HCT116 (cell line): ENCODE data around the gene PRSS27. TPM values are rescaled to one million over a fixed set of nuclear protein-coding genes. Genes with fewer than 3 reads are reported as not detected.

Experiments
- ATAC-seq: fragments of 200-7000 bp; cut with Tn5 transposase; 2 replicates; pipeline ENCODE4 v1.9.1; 2020; ENCODE audit warnings: mild to moderate bottlenecking, moderate library complexity
- BruUV-seq: library from RNA; stranded (reverse); fragments of 400-500 nt; replicated peaks from 2 replicates; lab custom pipeline; 2021; lab: Mats Ljungman, UMichigan
- CTCF ChIA-PET: fragments of 300-600 bp; sonication (Branson Sonifier 250); formaldehyde crosslinking; loops from one replicate; lab custom pipeline; 2021; ENCODE audit warnings: antibody characterized with exemption; lab: Charles Lee
- POLR2A ChIA-PET: fragments of 300-600, 350-600 bp; sonication (Branson Sonifier 250); formaldehyde crosslinking; loops from one replicate; lab custom pipeline; 2021; ENCODE audit warnings: antibody characterized with exemption; lab: Charles Lee
- RAD21 ChIA-PET, 2 experiments: fragments of 300-600 bp; sonication (Branson Sonifier 250); formaldehyde crosslinking; loops; one replicate each; lab custom pipeline; 2023; ENCODE audit warnings: low total read pairs in 2 of 2; ENCODE audit not compliant: uncharacterized antibody in 2 of 2, unreplicated experiment in 2 of 2, low non-redundant PET in 1 of 2; lab: Charles Lee
- DNase-seq: peaks from one replicate; pipeline ENCODE4 v3.0.0-alpha.2; 2010; ENCODE audit warnings: low read depth, low spot score
- H2AFZ ChIP-seq: fragments of 200-600 bp; shearing (Covaris generic), sonication (generic); 2 replicates; pipeline ENCODE4 v1.6.1; 2017; ENCODE audit warnings: low read depth, mixed run types, mixed read lengths, antibody characterized with exemption, low read length; ENCODE audit not compliant: poor library complexity, severe bottlenecking
- H3K27ac ChIP-seq: 2 replicates; pipeline ENCODE4 v1.5.1; 2012; ENCODE audit warnings: low read depth, low read length
- H3K27me3 ChIP-seq: fragments of 200-600 bp; sonication (generic); 2 replicates; pipeline ENCODE4 v1.6.1; 2016; ENCODE audit warnings: mixed run types, low read length, mixed read lengths; ENCODE audit not compliant: insufficient read depth
- H3K36me3 ChIP-seq, 2 experiments: fragments of 200-500 bp in 1 of 2; fragments of 200-600 bp in 1 of 2; sonication (Bioruptor generic) in 1 of 2; sonication (generic) in 1 of 2; 2 replicates each; pipeline versions ENCODE4 v1.5.1 to v1.6.1; 2014 to 2016; ENCODE audit warnings: low read length in 2 of 2, inconsistent platforms in 1 of 2, mixed read lengths in 1 of 2, mixed run types in 1 of 2; ENCODE audit not compliant: insufficient read depth in 2 of 2, control insufficient read depth in 1 of 2
- H3K4me1 ChIP-seq, 2 experiments: fragments of 200-600 bp in 1 of 2; sonication (generic) in 1 of 2; 2 replicates each; pipeline versions ENCODE4 v1.5.1 to v1.6.1; 2012 to 2017; ENCODE audit warnings: low read length in 2 of 2, inconsistent platforms in 1 of 2, mild to moderate bottlenecking in 1 of 2, mixed read lengths in 1 of 2, mixed run types in 1 of 2, moderate library complexity in 1 of 2; ENCODE audit not compliant: insufficient read depth in 2 of 2, control insufficient read depth in 1 of 2
- H3K4me2 ChIP-seq: fragments of 200-600 bp; sonication (generic); 2 replicates; pipeline ENCODE4 v1.6.1; 2017; ENCODE audit warnings: mixed run types, low read length, mixed read lengths
- H3K4me3 ChIP-seq, 2 experiments: fragments of 200-600 bp in 1 of 2; sonication (generic) in 1 of 2; replicated peaks in 1 of 2; 2 replicates each; pipeline ENCODE4 v1.5.1; 2011 to 2016; ENCODE audit warnings: low read length in 2 of 2, control low read depth in 1 of 2, low read depth in 1 of 2, mild to moderate bottlenecking in 1 of 2, mixed read lengths in 1 of 2, mixed run types in 1 of 2
- H3K79me2 ChIP-seq: fragments of 200-600 bp; sonication (generic); 2 replicates; pipeline ENCODE4 v1.6.1; 2017; ENCODE audit warnings: mild to moderate bottlenecking, mixed run types, low read length, moderate library complexity, mixed read lengths; ENCODE audit not compliant: insufficient read depth
- H3K9ac ChIP-seq: fragments of 200-600 bp; sonication (generic); 2 replicates; pipeline ENCODE4 v1.6.1; 2016; ENCODE audit warnings: low read length, mixed read lengths
- H3K9me2 ChIP-seq: fragments of 200-600 bp; sonication (generic), shearing (Covaris generic); 2 replicates; pipeline ENCODE4 v1.6.1; 2017; ENCODE audit warnings: mixed run types, mild to moderate bottlenecking, moderate library complexity; ENCODE audit not compliant: insufficient read depth
- H3K9me3 ChIP-seq, 2 experiments: fragments of 200-500 bp in 1 of 2; fragments of 200-600 bp in 1 of 2; sonication (Bioruptor generic) in 1 of 2; sonication (generic) in 1 of 2; 2 replicates each; pipeline ENCODE4 v1.6.1; 2014 to 2017; ENCODE audit warnings: low read length in 2 of 2, mixed read lengths in 2 of 2, inconsistent platforms in 1 of 2, low read depth in 1 of 2, mild to moderate bottlenecking in 1 of 2, mixed run types in 1 of 2, moderate library complexity in 1 of 2; ENCODE audit not compliant: control insufficient read depth in 1 of 2, insufficient read depth in 1 of 2
- H4K20me1 ChIP-seq: fragments of 200-600 bp; sonication (generic), shearing (Covaris generic); 2 replicates; pipeline ENCODE4 v1.6.1; 2017; ENCODE audit warnings: mixed run types, mild to moderate bottlenecking, moderate library complexity; ENCODE audit not compliant: insufficient read depth
- CBX3 ChIP-seq: IDR thresholded peaks from 2 replicates; pipeline ENCODE4 v1.6.1; 2012; ENCODE audit warnings: low read depth
- CEBPB ChIP-seq: IDR thresholded peaks from 2 replicates; pipeline ENCODE4 v1.6.1; 2012; ENCODE audit warnings: low read depth
- EGR1 ChIP-seq: IDR thresholded peaks from 2 replicates; pipeline ENCODE4 v1.6.1; 2012; ENCODE audit warnings: low read depth
- FOSL1 ChIP-seq: IDR thresholded peaks from 2 replicates; pipeline ENCODE4 v1.6.1; 2012; ENCODE audit warnings: low read depth
- JUND ChIP-seq: IDR thresholded peaks from 2 replicates; pipeline ENCODE4 v1.6.1; 2012
- POLR2A ChIP-seq: IDR thresholded peaks from 2 replicates; pipeline ENCODE4 v1.7.0; 2011; ENCODE audit warnings: borderline replicate concordance; ENCODE audit not compliant: insufficient read depth, insufficient read length; ENCODE audit errors: extremely low read depth
- SIN3A ChIP-seq: IDR thresholded peaks from 2 replicates; pipeline ENCODE4 v1.6.1; 2012; ENCODE audit warnings: low read depth
- TCF7L2 ChIP-seq: IDR thresholded peaks from 2 replicates; pipeline ENCODE4 v1.7.0; 2011; ENCODE audit warnings: borderline replicate concordance, inconsistent platforms; ENCODE audit not compliant: insufficient read depth, insufficient read length; ENCODE audit errors: extremely low read depth
- YY1 ChIP-seq: IDR thresholded peaks from 2 replicates; pipeline ENCODE4 v1.6.1; 2011; ENCODE audit warnings: low read length, low read depth, moderate library complexity, mild to moderate bottlenecking; ENCODE audit not compliant: insufficient replicate concordance; ENCODE audit errors: extremely low read depth
- ZFX ChIP-seq: fragments of 450-650 bp; IDR thresholded peaks from 2 replicates; pipeline ENCODE4 v1.6.1; 2017
- intact Hi-C: fragments of 100-400 bp; cut with micrococcal nuclease; formaldehyde crosslinking; loops from 2 replicates; pipeline ENCODE4 v1.10.0; 2022
- total RNA-seq: library from RNA; stranded (reverse); gene quantifications from one replicate; pipeline ENCODE4 v1.2.1, GENCODE V29; 2021; ENCODE audit not compliant: unreplicated experiment
- TF ChIP-seq, protein P1 (sequence below): IDR thresholded peaks from 2 replicates; pipeline ENCODE4 v1.6.1; 2011; ENCODE audit warnings: mild to moderate bottlenecking, low read length, moderate library complexity; ENCODE audit not compliant: insufficient replicate concordance; ENCODE audit errors: extremely low read depth
- TF ChIP-seq, protein P2 (sequence below), 3 experiments: fragments of 200-600 bp in 1 of 3; sonication (generic) in 1 of 3; IDR thresholded peaks in 2 of 3; conservative IDR thresholded peaks in 1 of 3; 2 replicates each; pipeline ENCODE4 v1.5.1; 2012 to 2017; ENCODE audit warnings: low read depth in 2 of 3, low read length in 2 of 3, antibody characterized with exemption in 1 of 3, borderline replicate concordance in 1 of 3, control low read depth in 1 of 3, mild to moderate bottlenecking in 1 of 3, mixed read lengths in 1 of 3, mixed run types in 1 of 3, moderate library complexity in 1 of 3; ENCODE audit not compliant: insufficient read depth in 1 of 3
- TF ChIP-seq, protein P3 (sequence below): IDR thresholded peaks from 2 replicates; pipeline ENCODE4 v1.6.1; 2012; ENCODE audit warnings: low read depth

Gene PRSS27
- total RNA-seq, 1 experiment from 2014 or later: 3.3 TPM

DNA sequence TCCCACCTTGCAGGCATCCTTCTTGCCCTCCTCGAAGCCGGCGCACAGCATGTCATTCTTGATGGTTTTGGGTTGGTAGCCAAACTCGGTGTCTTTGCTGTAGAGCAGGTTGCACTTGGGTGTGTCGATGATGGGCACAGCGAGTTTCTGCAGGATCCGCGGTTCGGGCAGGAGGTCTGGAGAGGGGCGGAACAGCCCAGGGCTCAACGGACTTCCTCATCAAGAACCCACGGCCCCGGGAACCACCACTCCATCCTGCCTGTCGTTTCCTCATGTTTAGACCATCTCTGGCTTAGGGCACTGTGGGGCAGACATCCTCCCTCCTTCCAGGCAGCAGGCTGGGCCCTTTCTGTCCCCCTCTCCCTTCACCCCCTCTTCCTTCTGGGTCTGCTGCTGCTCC, 6.5 kb downstream of the PRSS27 start:
- Histone ChIP-seq H3K27ac (no peak overlapping the region), H3K4me1 (no peaks in the 10 kb centered on the region), H3K4me2 (no peak overlapping the region), H3K9me2 (no peaks in the 10 kb centered on the region), H4K20me1 (no peaks in the 10 kb centered on the region), H3K9me3 (no peaks in the 10 kb centered on the region), H3K36me3 (0 out of 4 replicates have a peak, but pooled peaks cover 0 to under 1% of the 10 kb centered on the region in 2 experiments), H2AFZ (no peak overlapping the region), H3K4me3 (no peak overlapping the region), H3K27me3 (no peaks in the 10 kb centered on the region), H3K9ac (no peak overlapping the region), H3K79me2 (no peaks in the 10 kb centered on the region)
- intact Hi-C loops: no loop called here
- no peak for DNase-seq
- no peak for ATAC-seq
- TF ChIP-seq POLR2A (no peak), FOSL1 (no peak), CEBPB (no peak), SIN3A (no peak), JUND (no peak), CBX3 (no peak), ZFX (no peak), YY1 (no peak), EGR1 (no peak), TCF7L2 (no peak)
- TF ChIP-seq, protein P1, sequence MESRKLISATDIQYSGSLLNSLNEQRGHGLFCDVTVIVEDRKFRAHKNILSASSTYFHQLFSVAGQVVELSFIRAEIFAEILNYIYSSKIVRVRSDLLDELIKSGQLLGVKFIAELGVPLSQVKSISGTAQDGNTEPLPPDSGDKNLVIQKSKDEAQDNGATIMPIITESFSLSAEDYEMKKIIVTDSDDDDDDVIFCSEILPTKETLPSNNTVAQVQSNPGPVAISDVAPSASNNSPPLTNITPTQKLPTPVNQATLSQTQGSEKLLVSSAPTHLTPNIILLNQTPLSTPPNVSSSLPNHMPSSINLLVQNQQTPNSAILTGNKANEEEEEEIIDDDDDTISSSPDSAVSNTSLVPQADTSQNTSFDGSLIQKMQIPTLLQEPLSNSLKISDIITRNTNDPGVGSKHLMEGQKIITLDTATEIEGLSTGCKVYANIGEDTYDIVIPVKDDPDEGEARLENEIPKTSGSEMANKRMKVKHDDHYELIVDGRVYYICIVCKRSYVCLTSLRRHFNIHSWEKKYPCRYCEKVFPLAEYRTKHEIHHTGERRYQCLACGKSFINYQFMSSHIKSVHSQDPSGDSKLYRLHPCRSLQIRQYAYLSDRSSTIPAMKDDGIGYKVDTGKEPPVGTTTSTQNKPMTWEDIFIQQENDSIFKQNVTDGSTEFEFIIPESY: no peak
- TF ChIP-seq, protein P2, sequence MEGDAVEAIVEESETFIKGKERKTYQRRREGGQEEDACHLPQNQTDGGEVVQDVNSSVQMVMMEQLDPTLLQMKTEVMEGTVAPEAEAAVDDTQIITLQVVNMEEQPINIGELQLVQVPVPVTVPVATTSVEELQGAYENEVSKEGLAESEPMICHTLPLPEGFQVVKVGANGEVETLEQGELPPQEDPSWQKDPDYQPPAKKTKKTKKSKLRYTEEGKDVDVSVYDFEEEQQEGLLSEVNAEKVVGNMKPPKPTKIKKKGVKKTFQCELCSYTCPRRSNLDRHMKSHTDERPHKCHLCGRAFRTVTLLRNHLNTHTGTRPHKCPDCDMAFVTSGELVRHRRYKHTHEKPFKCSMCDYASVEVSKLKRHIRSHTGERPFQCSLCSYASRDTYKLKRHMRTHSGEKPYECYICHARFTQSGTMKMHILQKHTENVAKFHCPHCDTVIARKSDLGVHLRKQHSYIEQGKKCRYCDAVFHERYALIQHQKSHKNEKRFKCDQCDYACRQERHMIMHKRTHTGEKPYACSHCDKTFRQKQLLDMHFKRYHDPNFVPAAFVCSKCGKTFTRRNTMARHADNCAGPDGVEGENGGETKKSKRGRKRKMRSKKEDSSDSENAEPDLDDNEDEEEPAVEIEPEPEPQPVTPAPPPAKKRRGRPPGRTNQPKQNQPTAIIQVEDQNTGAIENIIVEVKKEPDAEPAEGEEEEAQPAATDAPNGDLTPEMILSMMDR (IDR thresholded peaks at IDR 0.05 in 2 of 3, conservative IDR thresholded peaks at IDR 0.05 in 1 of 3; ENCODE audit: borderline replicate concordance in 1 of 3, insufficient read depth in 1 of 3, low read depth in 2 of 3, low read length in 2 of 3): no peak
- TF ChIP-seq, protein P3, sequence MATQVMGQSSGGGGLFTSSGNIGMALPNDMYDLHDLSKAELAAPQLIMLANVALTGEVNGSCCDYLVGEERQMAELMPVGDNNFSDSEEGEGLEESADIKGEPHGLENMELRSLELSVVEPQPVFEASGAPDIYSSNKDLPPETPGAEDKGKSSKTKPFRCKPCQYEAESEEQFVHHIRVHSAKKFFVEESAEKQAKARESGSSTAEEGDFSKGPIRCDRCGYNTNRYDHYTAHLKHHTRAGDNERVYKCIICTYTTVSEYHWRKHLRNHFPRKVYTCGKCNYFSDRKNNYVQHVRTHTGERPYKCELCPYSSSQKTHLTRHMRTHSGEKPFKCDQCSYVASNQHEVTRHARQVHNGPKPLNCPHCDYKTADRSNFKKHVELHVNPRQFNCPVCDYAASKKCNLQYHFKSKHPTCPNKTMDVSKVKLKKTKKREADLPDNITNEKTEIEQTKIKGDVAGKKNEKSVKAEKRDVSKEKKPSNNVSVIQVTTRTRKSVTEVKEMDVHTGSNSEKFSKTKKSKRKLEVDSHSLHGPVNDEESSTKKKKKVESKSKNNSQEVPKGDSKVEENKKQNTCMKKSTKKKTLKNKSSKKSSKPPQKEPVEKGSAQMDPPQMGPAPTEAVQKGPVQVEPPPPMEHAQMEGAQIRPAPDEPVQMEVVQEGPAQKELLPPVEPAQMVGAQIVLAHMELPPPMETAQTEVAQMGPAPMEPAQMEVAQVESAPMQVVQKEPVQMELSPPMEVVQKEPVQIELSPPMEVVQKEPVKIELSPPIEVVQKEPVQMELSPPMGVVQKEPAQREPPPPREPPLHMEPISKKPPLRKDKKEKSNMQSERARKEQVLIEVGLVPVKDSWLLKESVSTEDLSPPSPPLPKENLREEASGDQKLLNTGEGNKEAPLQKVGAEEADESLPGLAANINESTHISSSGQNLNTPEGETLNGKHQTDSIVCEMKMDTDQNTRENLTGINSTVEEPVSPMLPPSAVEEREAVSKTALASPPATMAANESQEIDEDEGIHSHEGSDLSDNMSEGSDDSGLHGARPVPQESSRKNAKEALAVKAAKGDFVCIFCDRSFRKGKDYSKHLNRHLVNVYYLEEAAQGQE: no peak
- CTCF ChIA-PET: no interaction called here
- RAD21 ChIA-PET: no interaction called here
- POLR2A ChIA-PET: no interaction called here
- BruUV-seq: no TSS peak
